Endothelial cell of umbilical vein (primary cell): Measurements from ENCODE around the gene PID1. TPM values are rescaled to one million over a fixed set of nuclear protein-coding genes. Genes with fewer than 3 reads are reported as not detected.

Source experiments
- Bru-seq: library from RNA; stranded (reverse); fragments of 400-500 nt; gene quantifications from one replicate; lab custom pipeline; 2021; lab: Mats Ljungman, UMichigan
- BruChase-seq, 2 experiments: library from RNA; stranded (reverse); fragments of 400-500 nt; gene quantifications; one replicate each; lab custom pipeline; 2021; lab: Mats Ljungman, UMichigan
- BruUV-seq: library from RNA; stranded (reverse); fragments of 400-500 nt; replicated peaks from 2 replicates; lab custom pipeline; 2021; lab: Mats Ljungman, UMichigan
- CTCF ChIA-PET: fragments of 300-600, 350-600 bp; sonication (Branson Sonifier 250); formaldehyde crosslinking; loops from one replicate; lab custom pipeline; 2021; ENCODE audit warnings: antibody characterized with exemption, inconsistent platforms; lab: Charles Lee
- POLR2A ChIA-PET: fragments of 300-600, 350-600 bp; sonication (Branson Sonifier 250); formaldehyde crosslinking; loops from one replicate; lab custom pipeline; 2021; ENCODE audit warnings: antibody characterized with exemption, inconsistent platforms; lab: Charles Lee
- DNase-seq: peaks from one replicate; pipeline ENCODE4 v3.0.0-alpha.2; 2011; ENCODE audit warnings: low read depth, low spot score
- FAIRE-seq: peaks from 2 replicates; lab custom pipeline; 2011; peaks lifted over from hg19 to GRCh38; lab: Jason Lieb, UNC
- H2AFZ ChIP-seq: 2 replicates; pipeline ENCODE4 v1.6.0; 2012; ENCODE audit warnings: low read depth, low read length, control low read depth, inconsistent platforms
- H3K27ac ChIP-seq: 2 replicates; pipeline ENCODE4 v1.5.1; 2011; ENCODE audit warnings: low read depth, mild to moderate bottlenecking, control low read depth, low read length, moderate library complexity; ENCODE audit not compliant: insufficient read depth
- H3K27me3 ChIP-seq, 2 experiments: 2 replicates each; pipeline versions ENCODE4 v1.6.0 to v1.6.1; 2011; ENCODE audit warnings: low read length in 2 of 2, mixed read lengths in 1 of 2; ENCODE audit not compliant: control insufficient read depth in 2 of 2, insufficient read depth in 2 of 2
- H3K36me3 ChIP-seq, 2 experiments: 2 replicates in 1 of 2; 3 replicates in 1 of 2; pipeline ENCODE4 v1.5.1; 2011; ENCODE audit warnings: low read length in 2 of 2, mild to moderate bottlenecking in 1 of 2, moderate library complexity in 1 of 2; ENCODE audit not compliant: control insufficient read depth in 2 of 2, insufficient read depth in 2 of 2; ENCODE audit errors: extremely low read depth in 1 of 2
- H3K4me1 ChIP-seq: 3 replicates; pipeline ENCODE4 v1.5.1; 2011; ENCODE audit warnings: mild to moderate bottlenecking, low read length; ENCODE audit not compliant: control insufficient read depth, insufficient read depth; ENCODE audit errors: extremely low read depth
- H3K4me2 ChIP-seq: 2 replicates; pipeline ENCODE4 v1.6.1; 2011; ENCODE audit warnings: low read length, control low read depth, mixed read lengths; ENCODE audit not compliant: insufficient read depth
- H3K4me3 ChIP-seq, 3 experiments: fragments of 200-600 bp in 1 of 3; sonication (generic), shearing (Covaris generic) in 1 of 3; replicated peaks in 1 of 3; 2 replicates each; pipeline ENCODE4 v1.5.1; 2011 to 2016; ENCODE audit warnings: control low read depth in 3 of 3, low read length in 3 of 3, mild to moderate bottlenecking in 2 of 3, inconsistent platforms in 1 of 3, low read depth in 1 of 3, moderate library complexity in 1 of 3; ENCODE audit not compliant: insufficient read depth in 1 of 3
- H3K79me2 ChIP-seq: 2 replicates; pipeline ENCODE4 v1.6.0; 2012; ENCODE audit warnings: low read length, inconsistent platforms; ENCODE audit not compliant: control insufficient read depth, insufficient read depth
- H3K9ac ChIP-seq: replicated peaks from 2 replicates; pipeline ENCODE3; 2011; ENCODE audit warnings: low read length, control low read depth; ENCODE audit not compliant: insufficient read depth; ENCODE audit errors: extremely low read depth
- H3K9me1 ChIP-seq: replicated peaks from 3 replicates; pipeline ENCODE4 v1.6.0; 2011; ENCODE audit warnings: mild to moderate bottlenecking, low read length; ENCODE audit not compliant: control insufficient read depth, insufficient read depth; ENCODE audit errors: extremely low read depth
- H3K9me3 ChIP-seq: replicated peaks from 2 replicates; pipeline ENCODE4 v1.5.1; 2012; ENCODE audit warnings: low read length, inconsistent platforms; ENCODE audit not compliant: control insufficient read depth, insufficient read depth
- H4K20me1 ChIP-seq: replicated peaks from 2 replicates; pipeline ENCODE3; 2011; ENCODE audit warnings: mild to moderate bottlenecking, low read length; ENCODE audit not compliant: control insufficient read depth, insufficient read depth; ENCODE audit errors: extremely low read depth
- CTCF ChIP-seq, 2 donors: IDR thresholded peaks; 1 replicate in 1 of 2; 2 replicates in 1 of 2; pipeline ENCODE4 v1.5.1; 2011; ENCODE audit warnings: low read length in 2 of 2, mild to moderate bottlenecking in 2 of 2, moderate library complexity in 2 of 2, control low read depth in 1 of 2, inconsistent platforms in 1 of 2, low read depth in 1 of 2; ENCODE audit not compliant: insufficient read depth in 1 of 2; ENCODE audit errors: extremely low read depth in 1 of 2
- EZH2 ChIP-seq: IDR thresholded peaks from 2 replicates; pipeline ENCODE4 v1.6.1; 2012; ENCODE audit warnings: borderline replicate concordance, low read depth, mild to moderate bottlenecking, moderate library complexity, low read length, inconsistent platforms; ENCODE audit not compliant: severe bottlenecking
- FOS ChIP-seq: IDR thresholded peaks from 2 replicates; pipeline ENCODE4 v1.6.1; 2011; ENCODE audit warnings: mild to moderate bottlenecking, low read length, moderate library complexity, borderline replicate concordance; ENCODE audit not compliant: insufficient read depth
- GATA2 ChIP-seq: IDR thresholded peaks from 2 replicates; pipeline ENCODE4 v1.7.0; 2011; ENCODE audit warnings: low read depth, mild to moderate bottlenecking, moderate library complexity, mixed read lengths, low read length; ENCODE audit not compliant: insufficient read length, insufficient read depth
- JUN ChIP-seq: IDR thresholded peaks from 2 replicates; pipeline ENCODE4 v1.6.1; 2011; ENCODE audit warnings: borderline replicate concordance, low read depth; ENCODE audit not compliant: insufficient read length, insufficient read depth
- MYC ChIP-seq: IDR thresholded peaks from one replicate; pipeline ENCODE4 v1.6.1; 2011; ENCODE audit warnings: mild to moderate bottlenecking, low read depth, low read length
- POLR2A ChIP-seq: IDR thresholded peaks from 2 replicates; pipeline ENCODE4 v1.6.1; 2012; ENCODE audit warnings: low read depth, mild to moderate bottlenecking, control low read depth, low read length
- POLR2AphosphoS5 ChIP-seq: IDR thresholded peaks from 2 replicates; pipeline ENCODE4 v1.6.1; 2012; ENCODE audit warnings: low read depth, mild to moderate bottlenecking, control low read depth, low read length, moderate library complexity; ENCODE audit not compliant: insufficient read depth
- dilution Hi-C: fragments of 300-500 bp; cut with MboI; formaldehyde crosslinking; loops from one replicate; pipeline ENCODE4 v1.15.0; 2019; ENCODE audit warnings: low sequenced_read_pairs; ENCODE audit not compliant: extremely low pct_ligation_motif_present
- intact Hi-C: fragments of 100-400 bp; cut with micrococcal nuclease; formaldehyde crosslinking; loops from one replicate; pipeline ENCODE4 v1.10.0; 2022
- long read RNA-seq: library from polyadenylated mRNA; stranded (forward); transcript quantifications from one replicate; pipeline ENCODE4 v2.0.0, GENCODE V29; 2021
- polyA minus RNA-seq, 3 experiments: library from RNA; depleted of rRNA, polyadenylated mRNA; stranded (reverse); fragments of >200 nt; gene quantifications; 1 replicate in 1 of 3; 2 replicates in 2 of 3; pipeline ENCODE4 v1.2.3, GENCODE V29; 2011
- polyA plus RNA-seq, 4 experiments: library from polyadenylated mRNA; depleted of rRNA in 3 of 4; stranded (reverse) in 3 of 4; unstranded in 1 of 4; fragments of >200 nt; gene quantifications; 2 replicates each; pipeline versions ENCODE4 v1.2.1 to v1.2.3, GENCODE V29; 2011 to 2012; ENCODE audit warnings: missing spikeins in 1 of 4
- total RNA-seq: library from RNA; stranded (reverse); gene quantifications from 2 replicates; pipeline ENCODE4 v1.2.3, GENCODE V29; 2021
- TF ChIP-seq, protein P1 (sequence below): IDR thresholded peaks from 2 replicates; pipeline ENCODE4 v1.6.1; 2011; ENCODE audit not compliant: insufficient read depth, insufficient read length

The PID1 gene, protein sequence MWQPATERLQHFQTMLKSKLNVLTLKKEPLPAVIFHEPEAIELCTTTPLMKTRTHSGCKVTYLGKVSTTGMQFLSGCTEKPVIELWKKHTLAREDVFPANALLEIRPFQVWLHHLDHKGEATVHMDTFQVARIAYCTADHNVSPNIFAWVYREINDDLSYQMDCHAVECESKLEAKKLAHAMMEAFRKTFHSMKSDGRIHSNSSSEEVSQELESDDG
- not detected in 2 replicates for total RNA-seq
- polyA plus RNA-seq = not detected in 2 replicates
- polyA plus RNA-seq (2011; cell fraction: cytosol; rRNA removed) = not detected in 2 replicates
- not detected in 2 replicates for polyA plus RNA-seq (2011; cell fraction: nucleus; rRNA removed)
- polyA plus RNA-seq (2012) = not detected in 2 replicates
- polyA minus RNA-seq = not detected in 2 replicates
- not detected for polyA minus RNA-seq (2011; cell fraction: cytosol; rRNA and poly(A)+ RNA removed)
- polyA minus RNA-seq (2011; cell fraction: nucleus; rRNA and poly(A)+ RNA removed) = not detected in 2 replicates
- not detected for Bru-seq, nascent RNA
- percentile 1 among the genes with signal in this experiment for BruChase-seq, experiment 1, labeled RNA remaining after a 6-hour chase
- BruChase-seq, experiment 2, labeled RNA remaining after a 2-hour chase = percentile 3 among the genes with signal in this experiment
- long read RNA-seq = 0 reads

DNA sequence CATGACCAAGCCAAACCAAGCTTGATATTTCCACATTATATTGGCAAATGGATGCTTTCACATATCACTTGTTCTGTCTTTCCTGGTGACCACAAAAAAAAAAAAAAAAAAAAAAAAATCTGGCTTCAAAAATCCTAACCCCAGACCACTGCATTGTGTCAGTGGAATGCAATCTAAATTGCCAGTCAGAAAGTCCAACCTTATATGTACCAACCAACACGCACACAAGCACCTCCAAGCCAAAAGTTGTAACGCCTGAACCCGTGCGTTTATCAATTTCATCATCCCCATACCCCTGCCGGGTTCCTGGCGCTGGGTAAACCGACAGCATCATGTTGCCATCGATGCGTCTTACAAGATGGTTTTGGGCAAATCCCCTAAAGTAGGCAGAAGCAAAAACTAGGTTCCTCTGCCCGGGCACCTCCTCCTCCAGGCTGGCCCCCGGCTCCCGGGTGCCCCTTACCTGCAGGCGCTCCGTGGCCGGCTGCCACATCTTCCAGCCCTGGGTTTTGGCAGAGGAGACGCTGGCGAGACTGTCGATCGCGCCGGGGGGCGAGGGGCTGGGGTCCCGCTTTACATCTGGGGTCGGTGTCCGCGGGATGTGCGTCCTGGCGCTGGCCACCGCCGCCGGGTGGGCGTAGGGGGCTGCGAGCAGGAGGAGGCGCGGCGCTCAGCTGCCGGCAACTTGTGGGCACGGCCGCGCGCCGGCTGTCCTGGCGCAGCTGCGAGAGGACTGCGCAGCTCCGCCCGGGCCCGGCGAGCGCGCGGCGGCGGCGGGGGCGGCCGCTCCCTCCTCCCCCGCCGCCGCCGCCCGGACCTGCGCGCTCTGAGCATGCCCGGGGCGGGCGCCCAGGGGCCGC, at the start of gene PID1:
TSS of gene PID1 (minus strand) at position 737 of the 860 bp plus-strand sequence. CDS start at position 493, 244 bp downstream.
- Histone ChIP-seq H3K4me2 (no peak within 1 kb of the TSS), H3K9me3 (no peaks in the 10 kb centered on the region), H3K4me1 (no peaks in the 10 kb centered on the region), H3K9me1 (no peaks in the 10 kb centered on the region), H4K20me1 (no peaks in the 10 kb centered on the region), H3K4me3 (no peak within 1 kb of the TSS), H3K79me2 (no peaks in the 10 kb centered on the region), H3K36me3 (no peaks in the 10 kb centered on the region), H2AFZ (no peak within 1 kb of the TSS), H3K27ac (no peak within 1 kb of the TSS), H3K9ac (no peak within 1 kb of the TSS), H3K27me3 (no peaks in the 10 kb centered on the region)
- DNase-seq (no peak), FAIRE-seq (no peak)
- intact Hi-C loops = no loop called here
- dilution Hi-C loops = no loop called here
- ChIA-PET CTCF (interaction anchor here (0.6 to 1.4 kb wide), 2 partner anchors 54 to 1380 kb away, joined by 3 to 5 read pairs; no protein-coding TSS in a partner anchor), POLR2A (no interaction called here)
- no TSS peak for BruUV-seq
- TF ChIP-seq POLR2AphosphoS5 (no peak), POLR2A (no peak), FOS (no peak), EZH2 (no peak), GATA2 (no peak), JUN (no peak), CTCF (IDR thresholded peaks at IDR 0.05; ENCODE audit: extremely low read depth in 1 of 2, insufficient read depth in 1 of 2, low read depth in 1 of 2, low read length in 2 of 2) (no peak), MYC (no peak)
- TF ChIP-seq, protein P1, sequence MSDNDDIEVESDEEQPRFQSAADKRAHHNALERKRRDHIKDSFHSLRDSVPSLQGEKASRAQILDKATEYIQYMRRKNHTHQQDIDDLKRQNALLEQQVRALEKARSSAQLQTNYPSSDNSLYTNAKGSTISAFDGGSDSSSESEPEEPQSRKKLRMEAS = no peak
